ENCODE data around the gene RAPGEF3.

The RAPGEF3 gene

DNA sequence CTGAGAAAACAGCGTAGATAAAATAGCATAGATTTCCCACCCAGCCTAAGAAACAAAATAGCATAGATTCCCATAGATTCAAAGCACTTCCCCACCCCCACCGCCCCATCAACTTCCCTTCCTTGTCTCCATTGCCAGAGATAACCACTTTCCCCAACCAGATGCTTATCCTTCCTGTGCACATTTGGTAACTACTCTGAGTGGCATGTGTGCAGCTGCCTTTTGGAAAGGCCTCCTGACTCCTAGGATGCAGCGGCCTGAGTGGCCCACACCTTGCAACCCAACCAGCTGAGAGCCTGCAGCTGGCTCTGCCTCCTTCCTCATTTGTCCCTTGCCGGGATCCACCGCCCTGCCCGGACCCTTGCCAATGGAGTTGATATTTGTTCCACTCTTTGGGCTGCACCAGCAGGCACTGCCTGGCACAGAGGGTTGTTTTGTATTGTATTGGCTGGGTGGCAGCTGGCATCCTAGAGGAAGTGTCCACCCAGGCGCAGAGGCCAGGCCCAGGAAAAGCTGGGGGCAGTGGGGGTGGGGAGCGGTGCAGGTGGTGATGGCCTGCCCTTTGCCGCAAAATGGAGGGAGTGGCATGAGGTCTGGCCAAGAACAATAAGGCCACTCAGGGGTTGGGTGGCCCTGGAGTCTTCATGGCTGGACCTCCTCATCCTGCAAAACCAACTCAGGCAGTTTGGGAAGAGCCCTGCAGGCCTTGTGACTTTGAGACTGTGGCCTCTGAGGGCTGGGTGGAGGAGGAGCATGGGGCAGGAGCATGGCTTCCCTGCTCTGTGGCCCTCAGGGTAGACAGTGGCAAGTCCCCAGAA, 19.3 kb upstream of the RAPGEF3 start:
- no peak overlapping the region for H3K4me3 ChIP-seq (replicated peaks; ENCODE audit: insufficient read depth, low read length)
- DNase-seq (ENCODE audit: low read depth in 1 of 2, low spot score in 1 of 2), result peak; percentile 57 to 82
- H3K27ac ChIP-seq (replicated peaks), result peak overlapping the region; percentile 55
- TF ChIP-seq GABPA (IDR thresholded peaks at IDR 0.05; ENCODE audit: low read depth), result no peak; the same call in 1 of the 2 replicates
- TF ChIP-seq, protein P1, sequence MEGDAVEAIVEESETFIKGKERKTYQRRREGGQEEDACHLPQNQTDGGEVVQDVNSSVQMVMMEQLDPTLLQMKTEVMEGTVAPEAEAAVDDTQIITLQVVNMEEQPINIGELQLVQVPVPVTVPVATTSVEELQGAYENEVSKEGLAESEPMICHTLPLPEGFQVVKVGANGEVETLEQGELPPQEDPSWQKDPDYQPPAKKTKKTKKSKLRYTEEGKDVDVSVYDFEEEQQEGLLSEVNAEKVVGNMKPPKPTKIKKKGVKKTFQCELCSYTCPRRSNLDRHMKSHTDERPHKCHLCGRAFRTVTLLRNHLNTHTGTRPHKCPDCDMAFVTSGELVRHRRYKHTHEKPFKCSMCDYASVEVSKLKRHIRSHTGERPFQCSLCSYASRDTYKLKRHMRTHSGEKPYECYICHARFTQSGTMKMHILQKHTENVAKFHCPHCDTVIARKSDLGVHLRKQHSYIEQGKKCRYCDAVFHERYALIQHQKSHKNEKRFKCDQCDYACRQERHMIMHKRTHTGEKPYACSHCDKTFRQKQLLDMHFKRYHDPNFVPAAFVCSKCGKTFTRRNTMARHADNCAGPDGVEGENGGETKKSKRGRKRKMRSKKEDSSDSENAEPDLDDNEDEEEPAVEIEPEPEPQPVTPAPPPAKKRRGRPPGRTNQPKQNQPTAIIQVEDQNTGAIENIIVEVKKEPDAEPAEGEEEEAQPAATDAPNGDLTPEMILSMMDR (IDR thresholded peaks at IDR 0.05; ENCODE audit: insufficient read depth, low read length), result no peak
- TF ChIP-seq SPI1 (IDR thresholded peaks at IDR 0.05; ENCODE audit: borderline replicate concordance, low read depth), result peak; percentile 78; the same call in 1 of the 2 replicates
- peak; percentile 98 for TF ChIP-seq POLR2AphosphoS5 (IDR thresholded peaks at IDR 0.05; ENCODE audit: low read depth)
- TF ChIP-seq, protein P2, sequence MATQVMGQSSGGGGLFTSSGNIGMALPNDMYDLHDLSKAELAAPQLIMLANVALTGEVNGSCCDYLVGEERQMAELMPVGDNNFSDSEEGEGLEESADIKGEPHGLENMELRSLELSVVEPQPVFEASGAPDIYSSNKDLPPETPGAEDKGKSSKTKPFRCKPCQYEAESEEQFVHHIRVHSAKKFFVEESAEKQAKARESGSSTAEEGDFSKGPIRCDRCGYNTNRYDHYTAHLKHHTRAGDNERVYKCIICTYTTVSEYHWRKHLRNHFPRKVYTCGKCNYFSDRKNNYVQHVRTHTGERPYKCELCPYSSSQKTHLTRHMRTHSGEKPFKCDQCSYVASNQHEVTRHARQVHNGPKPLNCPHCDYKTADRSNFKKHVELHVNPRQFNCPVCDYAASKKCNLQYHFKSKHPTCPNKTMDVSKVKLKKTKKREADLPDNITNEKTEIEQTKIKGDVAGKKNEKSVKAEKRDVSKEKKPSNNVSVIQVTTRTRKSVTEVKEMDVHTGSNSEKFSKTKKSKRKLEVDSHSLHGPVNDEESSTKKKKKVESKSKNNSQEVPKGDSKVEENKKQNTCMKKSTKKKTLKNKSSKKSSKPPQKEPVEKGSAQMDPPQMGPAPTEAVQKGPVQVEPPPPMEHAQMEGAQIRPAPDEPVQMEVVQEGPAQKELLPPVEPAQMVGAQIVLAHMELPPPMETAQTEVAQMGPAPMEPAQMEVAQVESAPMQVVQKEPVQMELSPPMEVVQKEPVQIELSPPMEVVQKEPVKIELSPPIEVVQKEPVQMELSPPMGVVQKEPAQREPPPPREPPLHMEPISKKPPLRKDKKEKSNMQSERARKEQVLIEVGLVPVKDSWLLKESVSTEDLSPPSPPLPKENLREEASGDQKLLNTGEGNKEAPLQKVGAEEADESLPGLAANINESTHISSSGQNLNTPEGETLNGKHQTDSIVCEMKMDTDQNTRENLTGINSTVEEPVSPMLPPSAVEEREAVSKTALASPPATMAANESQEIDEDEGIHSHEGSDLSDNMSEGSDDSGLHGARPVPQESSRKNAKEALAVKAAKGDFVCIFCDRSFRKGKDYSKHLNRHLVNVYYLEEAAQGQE (IDR thresholded peaks at IDR 0.05; ENCODE audit: insufficient replicate concordance, low read depth), result no peak
- H3K27me3 ChIP-seq (ENCODE audit: insufficient read depth, poor library complexity, severe bottlenecking), result no peaks in the 10 kb centered on the region

DNA sequence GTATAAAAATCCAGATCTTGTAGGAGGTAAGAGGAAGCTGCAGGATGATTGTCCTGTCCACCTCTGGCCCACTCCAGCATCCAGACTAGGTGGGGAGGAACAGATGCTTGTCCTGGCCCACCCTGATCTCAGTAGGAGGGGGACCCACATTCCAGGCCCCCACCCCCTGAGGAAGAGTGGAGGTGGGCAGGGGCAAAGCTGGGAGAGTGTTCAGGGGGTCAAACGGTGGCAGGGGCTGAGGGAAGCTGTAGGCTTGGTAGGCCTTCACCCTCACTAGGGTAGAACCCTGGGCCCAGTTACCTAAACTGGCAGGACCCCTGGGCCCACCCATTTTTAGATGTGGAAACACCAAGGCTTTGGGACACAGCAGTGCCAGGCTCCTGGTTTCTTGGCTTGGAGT, 18.5 kb upstream of the RAPGEF3 start:
- no peak for DNase-seq (ENCODE audit: low read depth in 1 of 2, low spot score in 1 of 2)
- H3K4me3 ChIP-seq (replicated peaks; ENCODE audit: insufficient read depth, low read length), result no peak overlapping the region
- H3K27me3 ChIP-seq (ENCODE audit: insufficient read depth, poor library complexity, severe bottlenecking), result no peaks in the 10 kb centered on the region
- peak overlapping the region; percentile 55 for H3K27ac ChIP-seq (replicated peaks)
- TF ChIP-seq, protein P1 (IDR thresholded peaks at IDR 0.05; ENCODE audit: insufficient read depth, low read length), result no peak

DNA sequence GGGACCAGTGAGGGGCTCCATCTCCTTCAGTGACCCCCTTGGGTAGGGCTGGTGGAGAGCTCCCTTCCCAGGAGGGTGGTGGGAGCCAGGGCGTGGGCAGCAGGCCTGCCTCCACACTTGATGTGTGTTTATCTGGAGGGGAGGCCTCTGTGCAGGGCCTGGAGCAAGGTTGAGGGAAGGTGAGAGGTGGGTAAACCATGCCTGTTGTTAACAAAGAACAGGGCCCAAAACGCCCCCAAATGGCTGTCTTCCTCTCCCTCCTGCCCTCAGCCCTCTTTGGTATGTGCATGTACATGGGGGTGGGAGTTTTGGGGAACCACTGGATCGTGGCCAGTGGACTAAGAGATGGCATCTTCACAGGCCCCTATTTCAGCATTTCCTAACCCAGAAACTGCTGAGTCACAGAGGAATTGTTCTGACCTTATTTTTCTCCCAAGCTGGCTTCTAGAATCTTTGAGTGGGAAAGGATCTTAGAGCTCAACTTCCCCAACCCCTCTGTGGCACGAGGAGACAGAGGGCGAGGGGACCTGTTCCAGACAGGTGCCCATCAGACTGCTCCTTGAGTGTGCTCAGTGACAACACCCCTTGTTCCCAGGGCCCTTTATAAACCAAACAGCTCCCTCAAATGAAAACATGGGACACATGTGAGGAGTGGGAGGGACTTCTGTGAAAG, 17.9 kb upstream of the RAPGEF3 start:
- no peak overlapping the region for H3K4me3 ChIP-seq (replicated peaks; ENCODE audit: insufficient read depth, low read length)
- TF ChIP-seq SPI1 (IDR thresholded peaks at IDR 0.05; ENCODE audit: borderline replicate concordance, low read depth) (no peak), POLR2AphosphoS5 (IDR thresholded peaks at IDR 0.05; ENCODE audit: low read depth) (no peak), GABPA (IDR thresholded peaks at IDR 0.05; ENCODE audit: low read depth) (no peak)
- TF ChIP-seq, protein P2 (IDR thresholded peaks at IDR 0.05; ENCODE audit: insufficient replicate concordance, low read depth), result no peak
- TF ChIP-seq, protein P1 (IDR thresholded peaks at IDR 0.05; ENCODE audit: insufficient read depth, low read length), result no peak

More for the DNA sequence above, 17.9 kb upstream of the RAPGEF3 start:
- Histone ChIP-seq H3K27me3 (ENCODE audit: insufficient read depth, poor library complexity, severe bottlenecking) (no peaks in the 10 kb centered on the region), H3K27ac (replicated peaks) (peak overlapping the region; percentile 55)
- peak; percentile 52 to 56 for DNase-seq (ENCODE audit: low read depth in 1 of 2, low spot score in 1 of 2)

All from HL-60 (cell line).